Transverse colon (tissue), 3 donors: ENCODE data around the gene HRH2.

Source experiments
- CTCF ChIP-seq, 5 experiments: fragments of 200-600 bp in 3 of 5; fragments of 450-650 bp in 2 of 5; sonication (generic) in 3 of 5; IDR thresholded peaks; 1 replicate in 2 of 5; 2 replicates in 3 of 5; pipeline ENCODE4 v1.5.1; 2016 to 2017; ENCODE audit warnings: antibody characterized with exemption in 5 of 5, inconsistent platforms in 3 of 5, mild to moderate bottlenecking in 2 of 5, moderate library complexity in 1 of 5
- POLR2A ChIP-seq: fragments of 450-650 bp; IDR thresholded peaks from one replicate; pipeline ENCODE4 v1.6.1; 2016; ENCODE audit warnings: antibody characterized with exemption, mild to moderate bottlenecking, moderate library complexity

GRCh38 chr5:175629793-175630192, 28.1 kb upstream of the HRH2 start:
- TF ChIP-seq CTCF (IDR thresholded peaks at IDR 0.05), result no peak
- TF ChIP-seq POLR2A, result no peak
